GM19099 (cell line): ENCODE measurements around the gene IRF1.

Experiments used
- POLR2A ChIP-seq: IDR thresholded peaks from 3 replicates; pipeline ENCODE4 v1.6.1; 2011; ENCODE audit warnings: low read depth; ENCODE audit not compliant: insufficient read length; ENCODE audit errors: extremely low read depth

IRF1 gene

GRCh38 chr5:132491368-132492364, 1.1 kb upstream of the IRF1 start:
- TF ChIP-seq POLR2A, result no peak

GRCh38 chr5:132489871-132490483, 596 bp downstream of the IRF1 start:
- TF ChIP-seq POLR2A, result no peak

- peak; percentile 25 for TF ChIP-seq POLR2A
Measured at GRCh38 chr5:132489051-132489770, 1.4 kb downstream of the IRF1 start.

GRCh38 chr5:132488590-132488989, 2.0 kb downstream of the IRF1 start:
- TF ChIP-seq POLR2A, result peak; percentile 27

- TF ChIP-seq POLR2A, result no peak
Measured at GRCh38 chr5:132487841-132488555, 2.6 kb downstream of the IRF1 start.

- TF ChIP-seq POLR2A, result no peak
Measured at GRCh38 chr5:132487095-132487428, 3.5 kb downstream of the IRF1 start.

- peak; percentile 26 for TF ChIP-seq POLR2A
Measured at GRCh38 chr5:132486318-132487094, 4.1 kb downstream of the IRF1 start.

- no peak for TF ChIP-seq POLR2A
Measured at GRCh38 chr5:132485641-132486317, 4.8 kb downstream of the IRF1 start.

- TF ChIP-seq POLR2A, result no peak
Measured at GRCh38 chr5:132484391-132484725, 6.2 kb downstream of the IRF1 start.

GRCh38 chr5:132483661-132484390, 6.7 kb downstream of the IRF1 start:
- peak; percentile 9 for TF ChIP-seq POLR2A

GRCh38 chr5:132483101-132483500, 7.5 kb downstream of the IRF1 start:
- no peak for TF ChIP-seq POLR2A

- no peak for TF ChIP-seq POLR2A
Measured at GRCh38 chr5:132481596-132482211, 8.9 kb downstream of the IRF1 start.
